ENCODE results near the gene GK2.

GK2 gene

GRCh38 chr4:79381161-79381560 is 26.9 kb downstream of the GK2 start:
- DNase-seq = no peak

- no peak for DNase-seq
Observed at GRCh38 chr4:79370026-79370425, 38.0 kb downstream of the GK2 start.

GRCh38 chr4:79367096-79367495 is 40.9 kb downstream of the GK2 start:
- no peak for DNase-seq

GRCh38 chr4:79366422-79366821 is 41.6 kb downstream of the GK2 start:
- DNase-seq = no peak

- no peak for DNase-seq
Observed at GRCh38 chr4:79364061-79364460, 44.0 kb downstream of the GK2 start.

GRCh38 chr4:79362626-79363025 is 45.4 kb downstream of the GK2 start:
- no peak for DNase-seq

- no peak for DNase-seq
Observed at GRCh38 chr4:79360006-79360405, 48.0 kb downstream of the GK2 start.

- no peak for DNase-seq
Observed at GRCh38 chr4:79358438-79358837, 49.6 kb downstream of the GK2 start.

- DNase-seq = no peak
Observed at GRCh38 chr4:79357365-79357764, 50.7 kb downstream of the GK2 start.
